Measurements from ENCODE around the gene TAS2R3.
A peak's percentile ranks its signal among the peaks of the same experiment; 100 is the strongest.

TAS2R3 gene

DNA sequence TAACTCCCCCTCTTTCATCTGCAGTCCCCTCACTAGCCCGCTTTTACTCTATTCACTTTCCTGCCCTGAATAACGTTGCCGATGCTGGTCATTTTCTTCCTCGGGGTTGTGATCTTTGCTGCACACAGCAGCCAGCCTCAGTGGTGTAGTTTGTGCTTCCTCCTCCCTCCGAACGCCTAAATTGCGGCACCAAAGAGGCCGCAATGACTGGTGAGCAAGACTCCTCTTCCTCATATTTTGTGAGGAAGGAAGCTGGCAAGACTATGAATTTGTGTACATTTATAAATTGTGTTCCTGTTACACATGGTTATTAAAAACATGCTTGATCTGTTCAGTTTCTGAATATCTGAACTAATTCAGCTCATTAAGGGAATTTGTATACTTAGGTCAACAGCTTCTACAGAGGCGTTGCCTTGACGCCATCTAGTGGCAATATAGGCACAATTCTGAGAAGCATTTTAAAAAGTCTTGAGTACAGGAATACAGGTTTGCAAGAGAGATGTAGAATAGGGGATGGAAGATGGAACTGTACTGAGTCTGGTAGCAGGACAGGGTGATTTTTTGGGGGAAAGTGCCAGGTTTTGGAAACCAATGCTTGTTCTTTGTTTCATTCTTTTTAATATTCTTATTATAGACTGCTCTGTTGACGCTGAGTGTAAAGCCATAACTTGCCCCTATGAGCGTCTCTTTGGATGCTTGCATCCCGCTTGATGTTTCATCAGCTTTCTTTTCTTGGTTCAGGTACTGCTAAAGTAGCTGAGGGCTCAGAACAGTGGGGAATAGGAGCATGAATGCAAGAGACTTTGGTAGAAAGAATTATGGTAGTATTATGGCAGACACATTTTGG lies 22.0 kb downstream of the TAS2R3 start:
- peak; percentile 16 to 20 for DNase-seq (ENCODE audit: low read depth in 2 of 2)

DNA sequence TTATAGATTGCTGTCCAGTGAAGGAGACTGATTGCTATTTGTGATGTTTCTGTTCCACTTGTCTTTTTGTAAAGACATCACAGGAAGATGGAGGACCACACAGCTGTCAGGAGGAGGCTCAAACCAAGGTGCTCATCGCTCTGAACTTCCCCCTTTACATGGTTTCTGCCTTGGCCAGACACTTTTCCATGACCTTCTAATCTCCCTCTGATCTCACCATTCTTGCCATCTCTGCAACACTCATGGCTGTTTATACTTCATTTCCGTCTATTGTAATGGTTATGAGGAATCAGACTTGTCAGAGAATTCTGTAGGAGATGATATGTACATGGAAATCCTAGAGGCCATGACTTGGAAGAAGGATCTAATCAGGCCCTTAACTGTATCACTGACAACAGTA lies 24.4 kb downstream of the TAS2R3 start:
- no peak for DNase-seq (ENCODE audit: low read depth in 2 of 2)

DNA sequence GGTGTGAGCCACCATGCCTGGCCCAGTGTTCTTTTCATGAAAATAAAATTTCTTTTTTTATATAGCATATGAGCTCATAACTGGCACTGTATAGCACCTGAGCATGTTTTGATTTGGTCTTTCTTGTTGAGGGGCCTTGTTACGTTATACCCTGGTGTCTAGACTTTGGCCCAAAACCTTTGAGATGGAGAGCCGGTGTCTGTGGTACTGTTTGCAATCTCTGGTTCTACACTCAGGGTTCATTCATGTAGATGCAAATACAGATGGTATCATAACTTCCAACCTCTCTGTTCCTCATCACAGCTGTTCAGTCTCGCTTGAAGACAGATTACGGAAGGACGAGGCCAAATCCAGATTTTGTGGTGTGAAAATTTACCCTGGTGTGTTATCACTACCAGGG lies 26.0 kb downstream of the TAS2R3 start, which contains the start of gene TAS2R5:
TSS of gene TAS2R5 (plus strand) at position 301 of the 400 bp plus-strand sequence. CDS start 145 bp downstream, outside the sequence.
- no peak for DNase-seq (ENCODE audit: low read depth in 2 of 2)

DNA sequence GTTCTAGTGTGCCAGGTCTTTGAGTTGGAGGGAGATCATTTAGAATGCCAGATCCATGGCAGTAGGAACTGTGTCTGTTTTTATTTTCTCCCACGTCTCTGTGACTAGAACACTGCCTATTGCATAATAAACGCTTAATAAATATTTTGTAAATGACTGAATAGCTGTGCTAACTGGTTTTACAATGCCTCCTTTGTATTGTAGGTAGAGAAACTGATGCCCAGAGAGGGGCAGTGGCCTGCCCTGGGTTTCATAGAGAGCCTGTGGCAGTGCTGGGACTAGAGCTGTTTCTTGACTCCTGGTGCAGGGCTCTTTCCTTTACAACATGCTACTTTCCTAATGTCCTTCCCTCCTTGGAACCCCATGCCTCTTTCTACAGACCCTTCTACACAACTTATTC lies 28.6 kb downstream of the TAS2R3 start:
- no peak for DNase-seq (ENCODE audit: low read depth in 2 of 2)
